NCI-H2227 (cell line): ENCODE measurements around the gene MLLT1.
A peak's percentile ranks its signal among the peaks of the same experiment; 100 is the strongest.

Source experiments
- DNase-seq: peaks from one replicate; lab custom pipeline; 2025; ENCODE audit not compliant: unreplicated experiment; lab: John Stamatoyannopoulos, UW

The MLLT1 gene

GRCh38 chr19:6259312-6259861, 20.4 kb downstream of the MLLT1 start:
- no peak for DNase-seq

DNA sequence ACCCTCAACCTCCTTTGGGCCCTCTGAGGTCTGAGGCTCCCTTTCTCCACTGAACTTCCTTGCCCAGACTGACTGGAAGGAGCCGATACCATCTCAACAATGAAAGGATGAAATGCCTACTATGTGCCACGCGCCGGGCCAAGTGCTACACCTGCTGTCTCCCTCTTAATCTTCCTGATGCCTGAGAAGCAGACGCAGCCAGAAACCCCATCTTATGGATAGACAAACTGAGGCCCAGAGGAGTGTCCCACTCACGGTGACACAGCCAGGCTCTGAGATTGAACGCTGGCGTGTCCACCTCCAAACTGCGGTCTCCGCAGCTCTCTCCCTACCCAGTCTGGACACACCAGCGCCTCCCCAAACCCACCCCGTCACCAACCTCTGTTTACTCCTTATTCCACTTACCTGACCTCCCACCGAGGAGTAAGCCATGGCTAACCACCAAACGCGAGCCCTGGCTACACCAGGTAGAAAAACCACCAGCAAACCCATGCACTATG, 20.9 kb downstream of the MLLT1 start:
- DNase-seq = no peak

- DNase-seq = no peak
Observed at GRCh38 chr19:6253954-6254733, 25.6 kb downstream of the MLLT1 start.

DNA sequence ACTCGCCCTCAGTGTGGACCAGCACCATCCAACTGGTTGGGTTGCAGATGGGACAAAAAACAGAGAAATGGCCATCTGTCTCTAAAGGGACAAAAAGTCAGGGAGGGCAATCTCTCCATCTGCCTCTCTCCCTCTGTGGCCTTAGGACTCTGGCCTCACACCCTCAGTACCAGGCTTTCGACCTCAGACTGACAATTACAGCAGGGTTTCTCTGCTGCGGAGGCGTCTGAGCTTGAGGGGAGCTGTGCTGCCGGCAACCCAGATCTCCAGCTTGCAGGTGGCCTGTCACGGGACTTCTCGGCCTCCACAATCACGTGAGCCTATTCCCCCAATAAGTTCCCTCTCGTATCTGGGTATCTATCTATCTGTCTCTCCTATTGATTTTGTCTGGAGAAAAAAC, 27.7 kb downstream of the MLLT1 start:
- DNase-seq = no peak

- DNase-seq = no peak
Observed at GRCh38 chr19:6250909-6251308, 28.9 kb downstream of the MLLT1 start.

DNA sequence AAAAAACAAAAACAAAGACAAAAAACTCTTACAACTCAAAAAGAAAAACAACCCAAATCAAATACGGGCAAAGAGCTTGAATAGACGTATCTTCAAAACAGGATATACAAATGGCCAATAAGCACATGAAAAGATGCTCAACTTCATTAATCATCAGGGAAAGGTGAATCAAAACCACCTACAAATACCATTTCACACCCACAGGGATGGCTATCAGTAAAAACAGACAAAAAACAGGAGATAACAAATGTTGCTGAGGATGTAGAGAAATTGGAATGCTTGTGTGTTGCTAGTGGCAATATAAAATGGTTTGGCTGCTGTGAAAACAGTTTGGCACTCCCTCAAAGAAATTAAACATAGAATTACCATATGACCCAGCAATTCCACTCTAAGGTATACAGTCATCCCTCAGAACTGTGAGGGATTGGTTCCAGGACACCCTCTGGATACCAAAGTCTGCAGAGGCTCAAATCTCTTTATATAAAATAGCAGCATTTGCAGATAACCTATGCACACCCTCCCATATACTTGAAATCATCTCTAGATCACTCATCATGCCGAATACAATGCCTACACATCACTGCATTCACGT, 29.7 kb downstream of the MLLT1 start:
- no peak for DNase-seq

DNA sequence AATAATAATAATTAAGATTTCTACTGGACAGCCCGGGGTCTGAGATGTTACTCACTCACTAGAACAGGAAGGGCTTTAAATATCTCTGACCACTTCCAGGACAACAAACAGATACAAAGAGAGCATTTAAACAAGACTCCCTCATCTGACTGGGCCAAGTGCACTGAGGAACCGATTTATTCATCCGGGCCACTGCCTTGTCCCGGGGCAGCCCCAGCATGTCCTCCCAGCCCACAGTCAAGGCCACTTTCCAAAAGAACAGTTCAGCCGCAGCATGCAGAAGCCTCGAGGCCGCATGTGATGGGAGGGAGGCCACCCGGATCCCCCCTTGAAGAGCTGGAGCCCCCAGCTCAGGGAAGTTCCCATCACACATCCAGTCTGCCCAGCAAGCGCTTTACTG, 30.5 kb downstream of the MLLT1 start:
- no peak for DNase-seq

GRCh38 chr19:6248844-6249243, 30.9 kb downstream of the MLLT1 start:
- no peak for DNase-seq

DNA sequence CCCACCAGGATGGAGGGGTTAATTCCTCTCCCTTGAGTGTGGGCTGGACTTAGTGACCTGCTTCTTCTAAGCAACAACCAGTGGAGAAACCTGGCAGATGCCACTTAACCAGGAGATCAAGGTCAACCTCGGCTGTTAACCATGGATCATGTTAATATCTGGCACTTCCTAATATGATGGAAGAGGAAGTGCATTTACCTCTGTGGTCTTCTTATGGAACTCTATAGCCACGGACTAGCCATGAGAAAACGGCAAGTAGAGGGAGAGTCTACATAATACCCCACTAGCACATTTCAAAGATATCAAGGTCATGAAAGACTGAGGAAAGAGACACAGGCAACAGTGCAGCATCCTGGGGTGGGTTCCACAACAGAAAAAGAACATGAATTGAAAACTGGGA, 31.4 kb downstream of the MLLT1 start:
- no peak for DNase-seq

GRCh38 chr19:6247007-6247288, 32.8 kb downstream of the MLLT1 start:
- DNase-seq = no peak

DNA sequence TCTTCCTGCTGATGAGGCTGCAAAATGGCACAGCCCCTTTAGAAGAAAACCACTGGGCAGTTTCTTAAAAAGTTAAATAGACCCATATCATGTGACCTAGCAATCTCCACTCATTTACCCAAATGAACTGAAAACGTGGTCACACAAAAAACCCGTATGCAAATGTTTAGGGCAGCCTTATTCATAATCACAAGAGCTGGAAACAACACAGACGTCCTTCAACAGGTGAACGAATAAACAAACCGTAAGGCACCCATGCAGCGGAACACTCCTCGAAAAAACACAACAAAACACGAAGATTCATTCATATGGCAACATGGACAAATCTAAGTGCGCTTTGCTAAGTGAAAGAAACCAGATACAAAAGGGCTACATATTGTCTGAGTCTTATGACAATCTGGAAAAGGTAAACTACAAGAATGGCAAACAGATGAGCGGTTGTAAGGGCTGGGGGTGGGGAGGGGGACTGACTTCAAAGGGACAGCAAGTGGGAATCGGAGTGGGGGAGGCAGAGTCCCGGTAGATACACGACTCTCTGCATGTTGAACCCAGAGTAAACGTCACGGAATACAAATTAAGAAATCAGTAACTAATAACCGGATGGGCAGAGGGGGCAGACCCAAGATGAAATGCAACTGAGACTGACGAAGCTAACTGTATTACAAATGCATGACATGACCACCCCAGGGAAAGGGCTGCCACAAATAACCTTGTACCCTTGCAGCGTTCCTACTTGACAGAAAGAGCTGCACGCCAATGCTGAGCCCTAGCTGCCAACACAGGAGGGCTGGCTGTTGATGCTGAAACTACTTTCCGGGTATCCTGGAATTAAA, 33.4 kb downstream of the MLLT1 start:
- no peak for DNase-seq

DNA sequence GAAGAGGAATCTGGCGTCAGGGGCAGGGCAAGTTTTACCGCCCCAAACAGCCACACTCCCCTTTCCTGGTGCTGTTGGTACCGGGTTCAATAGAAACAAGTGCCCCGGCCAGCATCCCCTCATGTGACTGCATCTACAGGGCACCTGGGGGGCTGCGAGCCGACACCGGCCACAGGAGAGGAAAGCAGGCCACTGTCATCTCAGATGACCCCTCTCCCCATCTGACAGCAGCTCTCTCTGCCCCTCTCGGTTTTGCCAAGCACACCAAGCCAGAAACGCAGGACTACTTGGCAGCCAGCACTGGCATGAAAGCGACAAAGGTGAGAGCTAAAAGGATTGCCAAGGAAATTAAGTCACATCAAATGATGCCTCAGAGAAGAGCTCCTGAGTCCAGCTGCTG, 37.1 kb downstream of the MLLT1 start:
- no peak for DNase-seq

- peak; percentile 25 for DNase-seq
Observed at GRCh38 chr19:6241680-6242377, 37.9 kb downstream of the MLLT1 start.

DNA sequence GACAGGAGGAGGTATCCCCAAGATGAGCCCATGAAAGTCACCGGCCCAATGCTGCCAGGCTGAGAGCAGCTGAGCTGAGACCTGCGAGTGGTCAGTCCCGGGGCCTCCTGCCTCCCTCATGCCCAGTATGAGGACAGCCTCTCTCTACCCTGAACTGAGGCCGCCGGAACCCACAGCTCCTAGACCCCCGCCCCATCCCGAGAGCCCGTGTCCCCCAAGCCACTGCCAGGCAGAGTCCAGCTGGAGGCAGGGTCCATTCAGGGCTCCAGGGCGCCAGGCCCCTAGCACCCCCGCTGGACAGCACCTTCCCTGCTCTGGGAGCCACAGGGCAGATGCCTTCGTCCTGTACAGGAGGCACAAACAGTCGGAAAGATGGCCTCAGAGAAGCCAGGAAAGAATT, 38.7 kb downstream of the MLLT1 start:
- DNase-seq = no peak

DNA sequence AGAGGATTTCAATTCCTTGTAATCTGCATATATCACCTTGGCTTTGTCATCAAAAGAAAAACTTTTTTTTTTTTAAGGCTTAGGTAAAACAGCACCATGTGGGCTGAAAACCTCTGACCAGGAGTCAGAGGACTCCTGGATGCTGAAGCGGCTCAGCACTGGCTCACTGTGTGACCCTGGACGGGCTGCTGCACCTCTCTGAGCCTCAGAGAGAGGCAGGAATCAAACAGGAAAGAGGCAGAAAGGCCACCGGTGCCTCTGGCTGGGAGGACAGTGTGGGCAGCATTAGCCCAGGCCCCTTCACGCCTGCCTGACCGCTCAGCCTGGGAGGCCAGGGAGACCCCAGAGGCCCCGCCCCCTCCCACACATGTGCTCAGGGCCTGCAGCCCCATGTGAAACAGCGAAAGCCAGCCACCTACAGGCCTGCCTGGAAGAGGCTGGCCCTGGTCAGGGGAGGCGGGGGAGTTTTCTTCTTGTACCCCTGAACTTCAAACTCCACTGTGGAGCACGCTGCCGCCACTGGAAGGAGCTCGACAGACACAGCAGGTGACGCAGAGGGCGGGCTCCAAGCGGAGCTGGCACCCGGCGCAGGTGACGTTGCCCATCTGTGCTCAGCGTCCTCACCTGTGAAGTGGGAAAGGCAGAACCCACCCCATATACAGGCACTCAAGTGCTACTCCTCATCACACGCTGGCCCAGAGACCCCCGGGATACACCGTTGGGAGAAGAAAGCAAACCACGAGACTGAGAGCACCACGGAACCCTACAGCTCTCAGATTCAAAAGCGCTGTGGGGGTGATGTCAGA, 39.7 kb downstream of the MLLT1 start:
- no peak for DNase-seq

- DNase-seq = no peak
Observed at GRCh38 chr19:6239401-6239844, 40.4 kb downstream of the MLLT1 start.

- no peak for DNase-seq
Observed at GRCh38 chr19:6238643-6239281, 41.0 kb downstream of the MLLT1 start.

DNA sequence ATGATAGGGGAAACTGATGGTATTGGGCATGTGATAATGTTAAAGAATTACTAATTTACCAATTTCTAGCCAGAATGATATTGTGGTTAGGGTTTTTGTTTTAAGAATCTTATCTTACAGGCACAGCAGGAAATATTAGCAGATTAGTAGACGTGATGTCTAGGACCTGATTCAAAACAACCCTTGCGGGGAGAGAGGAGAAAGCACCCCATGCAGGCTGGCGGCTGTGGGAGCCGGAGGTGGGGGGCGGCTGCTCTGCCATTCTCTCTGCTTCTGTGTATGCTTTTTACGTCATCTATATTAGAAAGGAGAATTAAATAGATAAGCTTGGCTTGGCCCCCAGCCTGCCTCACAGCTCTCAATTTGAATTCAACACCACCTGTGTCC, 41.5 kb downstream of the MLLT1 start:
- DNase-seq = no peak

DNA sequence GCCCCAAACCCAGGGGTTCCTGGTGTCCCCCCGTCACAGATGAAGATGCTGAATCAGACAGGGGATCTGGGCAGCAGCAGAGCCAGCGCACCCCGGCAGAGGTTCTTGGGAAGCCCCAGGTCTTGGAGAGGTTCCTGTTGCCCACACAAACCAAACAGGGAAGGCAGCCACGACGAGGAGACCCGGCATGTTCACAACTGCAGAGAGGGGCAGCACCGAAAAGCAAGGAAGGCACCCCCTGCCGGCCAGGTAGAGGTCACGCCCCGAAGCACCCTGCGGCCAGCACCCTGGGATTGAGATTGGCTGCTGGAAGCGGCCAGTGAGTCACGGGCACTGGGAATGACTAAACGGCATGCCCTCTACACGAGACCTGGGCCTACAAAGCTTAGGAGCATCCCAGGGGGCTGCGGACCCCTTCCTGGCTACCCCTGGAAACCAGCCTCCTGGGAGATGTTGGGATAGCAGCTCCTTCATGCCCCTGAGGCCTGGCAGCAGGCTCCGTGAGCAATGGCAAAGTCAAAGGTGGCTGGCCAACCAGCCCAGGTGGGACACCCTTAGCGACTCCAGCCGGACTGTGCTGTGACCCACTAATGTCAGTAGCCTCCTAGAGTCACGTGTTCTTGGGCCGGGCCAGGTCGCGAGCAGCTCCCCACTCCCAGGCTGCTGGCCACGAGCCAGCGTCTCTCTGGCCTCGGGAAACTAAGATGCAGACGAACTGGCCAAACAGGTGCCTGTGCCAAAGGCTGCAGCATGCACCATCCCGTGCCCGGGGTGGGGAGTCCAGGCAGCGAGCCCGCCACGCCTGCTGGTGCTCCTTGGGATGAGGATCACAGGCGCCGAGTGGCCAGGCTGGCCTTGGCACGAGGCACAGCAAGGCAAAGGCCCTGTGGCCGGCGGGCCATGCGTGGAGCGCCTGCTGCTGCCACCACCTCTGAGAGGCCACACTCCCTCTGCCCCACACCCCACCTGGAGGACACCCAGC, 43.2 kb downstream of the MLLT1 start:
- DNase-seq = no peak
